Jurkat, Clone E6-1 (cell line): ENCODE data around the gene CFHR5.
"Not testable (repeated sequence)": the region's sequence is repeated elsewhere in the genome, so short reads cannot be mapped to it uniquely, and the experiment has no call there.

ENCODE experiments used
- DNase-seq: peaks from one replicate; pipeline ENCODE4 v3.0.0-alpha.2; 2011; ENCODE audit warnings: low read depth, low spot score
- H3K4me3 ChIP-seq: 2 replicates; pipeline ENCODE4 v1.5.1; 2011; ENCODE audit warnings: mild to moderate bottlenecking, low read length, control low read depth, moderate library complexity

CFHR5 gene

GRCh38 chr1:197013234-197013633 lies 35.9 kb downstream of the CFHR5 start:
- no peak overlapping the region for H3K4me3 ChIP-seq
- DNase-seq: no peak

GRCh38 chr1:197016751-197017150 lies 39.4 kb downstream of the CFHR5 start:
- no peak for DNase-seq

GRCh38 chr1:197017558-197018146 lies 40.3 kb downstream of the CFHR5 start:
- no peak overlapping the region for H3K4me3 ChIP-seq
- no peak for DNase-seq

More at GRCh38 chr1:197016751-197017150, 39.4 kb downstream of the CFHR5 start:
- no peak overlapping the region for H3K4me3 ChIP-seq

GRCh38 chr1:197021716-197022115 lies 44.4 kb downstream of the CFHR5 start:
- H3K4me3 ChIP-seq: no peak overlapping the region
- DNase-seq: no peak

GRCh38 chr1:197024460-197024859 lies 47.1 kb downstream of the CFHR5 start:
- DNase-seq: no peak
- H3K4me3 ChIP-seq: no peak overlapping the region

- DNase-seq: no peak
- H3K4me3 ChIP-seq: no peak overlapping the region
These were observed 50.0 kb downstream of the CFHR5 start for GRCh38 chr1:197027359-197027758.

GRCh38 chr1:197029749-197030148 lies 52.4 kb downstream of the CFHR5 start:
- DNase-seq: no peak
- H3K4me3 ChIP-seq: no peak overlapping the region

- not testable (repeated sequence) for DNase-seq, H3K4me3 ChIP-seq
These were observed 57.4 kb downstream of the CFHR5 start for GRCh38 chr1:197034631-197035339.

GRCh38 chr1:197036861-197037260 lies 59.5 kb downstream of the CFHR5 start:
- H3K4me3 ChIP-seq: no peak overlapping the region
- no peak for DNase-seq

- no peak for DNase-seq
- no peak overlapping the region for H3K4me3 ChIP-seq
These were observed 64.4 kb downstream of the CFHR5 start for GRCh38 chr1:197041486-197042353.

GRCh38 chr1:197042676-197043341 lies 65.5 kb downstream of the CFHR5 start:
- H3K4me3 ChIP-seq: no peak overlapping the region
- no peak for DNase-seq

- DNase-seq: no peak
- H3K4me3 ChIP-seq: no peak overlapping the region
These were observed 71.7 kb downstream of the CFHR5 start for GRCh38 chr1:197049100-197049499.
